T follicular helper cell (primary cell): ENCODE data around the gene ABCC9.
"Not testable (repeated sequence)": the region's sequence is repeated elsewhere in the genome, so short reads cannot be mapped to it uniquely, and the experiment has no call there.

Experiments
- DNase-seq: peaks from one replicate; pipeline ENCODE4 v3.0.0-alpha.2; 2020; ENCODE audit warnings: low read depth

The ABCC9 gene

DNA sequence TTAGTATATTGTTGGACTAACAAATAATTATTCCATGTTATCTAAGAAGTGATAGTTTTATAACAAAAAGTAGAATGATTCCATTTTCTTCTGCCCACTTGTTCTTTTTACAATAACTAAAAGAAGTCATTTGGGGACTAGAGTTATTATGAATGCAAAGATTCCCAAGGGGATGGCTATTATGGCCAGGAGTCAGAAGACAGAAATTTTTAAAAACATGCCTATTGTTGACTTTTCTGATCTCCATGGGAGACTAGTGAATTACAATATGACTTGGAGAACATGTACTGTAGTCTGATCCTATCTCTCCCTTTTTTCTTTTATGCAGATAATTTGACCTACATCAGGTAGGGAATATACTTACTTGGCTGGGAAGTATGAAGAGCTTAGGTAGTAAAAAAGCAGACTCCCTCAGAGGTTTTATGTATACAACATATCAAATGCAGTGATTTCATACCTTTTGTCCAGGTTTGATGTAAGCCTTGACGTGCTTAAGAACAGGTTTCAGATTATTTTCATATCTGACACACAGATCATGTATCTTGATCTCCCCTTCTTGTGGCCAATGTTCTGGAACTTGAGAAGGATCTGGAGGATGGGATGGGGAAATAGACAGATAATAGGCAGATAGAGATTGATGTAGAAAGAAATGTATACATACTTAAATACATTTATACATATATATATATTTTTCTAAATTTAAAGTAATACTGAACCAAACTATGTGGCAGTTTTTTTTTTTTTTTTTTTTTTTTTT, 125.7 kb downstream of the ABCC9 start:
- no peak for DNase-seq

DNA sequence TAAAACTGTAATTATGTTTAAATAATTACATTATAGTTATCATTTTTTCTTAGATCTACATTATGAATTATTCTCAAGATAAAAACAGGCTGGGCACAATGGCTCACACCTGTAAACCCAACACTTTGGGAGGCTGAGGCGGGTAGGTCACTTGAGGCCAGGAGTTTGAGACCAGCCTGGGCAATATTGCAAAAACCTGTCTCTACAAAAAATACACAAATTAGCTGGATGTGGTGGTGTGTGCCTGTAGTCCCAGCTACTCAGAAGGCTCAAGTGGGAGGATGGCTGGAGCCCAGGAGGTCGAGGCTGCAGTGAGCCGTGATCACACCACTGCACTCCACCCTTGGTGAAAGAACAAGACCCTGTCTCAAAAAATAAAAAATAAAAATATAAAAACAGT, 126.4 kb downstream of the ABCC9 start:
- DNase-seq, result no peak

DNA sequence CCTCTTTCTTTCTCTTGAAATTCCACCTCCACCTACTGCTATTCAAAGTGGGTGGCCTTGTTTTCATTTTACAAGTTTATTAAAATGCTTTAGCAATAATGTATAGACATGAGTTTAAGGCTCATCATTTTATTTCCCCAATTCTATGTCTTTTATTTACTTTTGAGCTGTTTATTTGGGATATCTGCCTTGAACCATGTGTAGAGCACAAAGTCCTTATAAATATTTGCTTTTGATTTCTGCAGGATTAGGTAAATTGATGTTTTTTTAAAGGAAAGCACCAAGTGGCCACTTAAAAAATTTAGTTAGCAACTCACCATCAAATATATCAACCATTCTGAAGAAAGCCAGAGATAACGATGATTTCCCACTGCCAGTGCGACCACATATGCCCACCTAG, 126.9 kb downstream of the ABCC9 start:
- no peak for DNase-seq

DNA sequence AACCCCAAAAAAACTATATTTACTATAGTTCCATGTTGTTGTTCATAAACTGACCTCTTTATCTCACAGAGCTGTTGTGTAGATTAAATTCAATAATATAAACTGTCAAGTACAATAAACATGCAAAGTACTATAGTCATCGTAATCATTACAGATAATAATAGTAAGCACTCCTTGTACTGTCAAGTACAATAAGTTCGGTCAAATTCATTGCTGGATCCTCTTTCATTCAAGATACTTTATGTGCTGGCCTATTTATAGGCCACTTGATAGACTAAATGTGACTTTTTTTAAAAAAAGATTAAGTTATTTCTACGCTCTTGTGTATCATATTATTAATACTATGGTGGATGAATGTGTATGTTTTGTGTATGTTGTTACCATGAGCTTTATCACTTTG, 127.5 kb downstream of the ABCC9 start:
- DNase-seq, result no peak

DNA sequence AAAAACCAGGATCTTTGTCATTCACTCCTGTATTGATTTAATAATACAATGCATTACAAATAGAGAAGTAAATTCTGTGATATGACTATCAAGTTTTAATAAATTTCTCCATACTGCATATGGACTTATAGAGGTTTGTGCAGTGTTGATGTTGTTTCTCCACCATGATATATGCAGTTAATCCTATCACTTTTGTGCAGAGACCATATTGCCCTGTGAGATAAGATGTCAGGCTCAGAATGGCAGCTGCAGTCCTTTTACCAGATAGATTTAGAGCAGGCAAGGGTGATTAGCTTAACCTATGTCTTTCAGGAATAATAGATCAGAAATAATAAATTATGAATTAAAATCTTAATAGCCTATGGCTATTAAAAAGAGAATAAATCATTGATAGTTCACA, 128.1 kb downstream of the ABCC9 start:
- no peak for DNase-seq

DNA sequence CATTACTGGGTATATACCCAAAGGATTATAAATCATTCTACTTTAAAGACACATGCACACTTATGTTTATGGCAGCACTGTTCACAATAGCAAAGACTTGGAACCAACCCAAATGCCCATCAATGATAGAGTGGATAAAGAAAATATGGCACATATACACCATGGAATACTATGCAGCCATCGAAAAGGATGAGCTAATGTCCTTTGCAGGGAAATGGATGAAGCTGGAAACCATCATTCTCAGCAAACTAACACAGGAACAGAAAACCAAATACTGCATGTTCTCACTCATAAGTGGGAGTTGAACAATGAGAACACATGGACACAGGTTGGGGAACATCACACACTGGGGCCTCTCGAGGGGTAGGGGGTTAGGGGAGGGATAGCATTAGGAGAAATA, 128.9 kb downstream of the ABCC9 start:
- not testable (repeated sequence) for DNase-seq

DNA sequence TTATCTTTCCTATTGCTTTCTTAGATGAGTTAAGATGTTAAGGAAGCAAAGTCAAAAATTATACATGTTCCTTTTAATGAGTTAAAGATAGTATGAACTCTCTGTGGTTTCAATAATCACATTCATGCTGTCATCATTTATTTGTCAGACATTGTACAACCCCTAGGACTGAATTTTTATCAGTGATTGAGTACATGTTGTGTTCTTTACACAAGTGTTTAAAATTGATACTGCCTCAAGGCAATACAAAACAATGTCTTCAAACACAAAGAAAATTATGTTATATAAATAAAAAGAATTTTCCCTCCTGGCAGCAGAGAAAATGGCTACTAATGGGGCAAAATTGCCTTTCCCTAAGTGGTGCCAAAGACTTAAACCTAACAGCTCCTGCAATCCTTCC, 132.1 kb downstream of the ABCC9 start:
- DNase-seq, result no peak

DNA sequence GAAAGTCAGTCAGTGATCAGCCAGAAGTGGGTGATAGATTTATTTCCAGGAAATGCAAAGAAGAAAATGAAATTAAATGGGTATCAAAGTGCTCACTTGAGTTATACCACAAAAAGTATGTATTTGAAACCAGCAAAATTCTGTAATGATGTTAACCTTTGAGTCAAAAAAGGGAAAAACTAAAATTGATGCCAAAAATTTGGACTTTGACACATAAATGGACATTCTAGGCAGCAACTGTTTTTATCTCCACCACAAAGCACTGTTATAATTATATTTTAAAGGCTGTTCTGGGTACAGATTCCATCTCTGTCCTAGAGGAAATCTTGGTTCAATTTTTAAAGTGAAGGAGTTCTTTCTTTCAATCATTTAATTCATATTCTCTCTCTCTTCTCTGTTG, 135.0 kb downstream of the ABCC9 start:
- DNase-seq, result no peak

DNA sequence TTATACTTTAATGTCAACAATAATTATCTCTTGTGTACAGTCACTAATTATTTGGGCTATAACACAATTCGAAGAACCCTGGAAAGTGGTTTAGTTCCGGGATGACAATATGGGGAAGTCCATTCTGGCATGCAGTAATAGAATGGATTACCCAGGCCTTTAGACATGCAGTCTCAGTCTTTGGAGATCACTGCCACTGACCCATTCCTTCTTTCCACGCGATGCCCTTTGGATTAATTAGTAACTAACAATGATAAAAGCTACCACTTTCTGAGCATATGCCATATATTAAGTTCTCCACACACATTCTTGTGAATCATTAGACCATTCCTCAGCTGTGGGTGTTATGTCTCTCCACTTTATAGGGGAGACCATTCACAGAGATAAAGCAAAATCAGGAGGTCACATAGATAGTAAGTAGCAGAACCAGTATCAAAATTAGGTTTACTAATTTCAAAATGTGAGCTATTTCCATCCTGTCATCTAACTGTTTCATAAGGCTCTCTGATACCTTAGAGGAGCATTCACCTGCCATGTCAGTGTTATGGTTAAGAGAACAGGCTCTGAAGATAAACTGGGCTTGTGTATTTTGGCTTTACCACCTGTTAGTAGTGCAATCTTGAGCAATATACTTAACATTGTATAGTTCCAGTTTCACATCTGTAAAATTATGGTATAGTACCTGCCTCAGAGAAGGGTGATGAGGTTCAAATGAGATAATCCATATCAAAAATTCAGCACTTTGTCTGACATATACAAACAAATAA, 139.5 kb downstream of the ABCC9 start:
- no peak for DNase-seq

DNA sequence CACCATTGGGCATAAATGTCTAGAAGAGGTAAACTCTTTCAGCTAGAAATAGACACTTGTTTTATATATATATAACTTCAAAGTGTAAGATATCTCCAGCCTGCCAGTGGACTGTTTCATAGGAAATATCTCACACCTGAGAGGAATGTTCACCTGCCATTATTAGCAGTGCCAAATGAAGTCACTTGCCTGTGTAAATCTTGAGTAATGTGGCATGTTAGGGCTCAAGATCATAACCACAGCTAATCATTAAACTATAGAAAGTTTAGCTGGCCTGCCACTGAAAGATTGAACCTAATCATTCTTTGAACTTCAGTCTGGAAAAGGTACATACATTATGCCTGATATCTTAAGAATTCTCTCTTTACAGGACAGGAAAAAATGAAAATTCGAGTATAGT, 141.2 kb downstream of the ABCC9 start:
- DNase-seq, result no peak

DNA sequence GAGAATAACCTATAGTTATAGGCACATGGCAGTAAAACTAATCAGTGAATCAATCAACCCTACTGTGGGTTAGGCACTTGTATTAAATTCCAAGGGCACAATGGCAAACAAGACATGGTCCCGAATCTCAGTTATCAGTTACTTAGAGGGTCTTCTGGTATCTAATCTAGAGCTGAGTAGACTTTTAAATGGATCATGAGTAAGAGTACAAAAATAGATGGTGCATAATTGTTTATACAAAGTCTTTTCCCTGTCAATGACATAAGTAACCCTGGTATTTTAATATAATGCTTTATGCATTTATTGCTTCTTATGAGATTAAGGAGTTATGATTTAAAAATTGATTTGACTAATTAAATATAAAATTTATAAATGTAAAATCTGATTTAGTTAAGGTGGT, 143.7 kb downstream of the ABCC9 start:
- no peak for DNase-seq

DNA sequence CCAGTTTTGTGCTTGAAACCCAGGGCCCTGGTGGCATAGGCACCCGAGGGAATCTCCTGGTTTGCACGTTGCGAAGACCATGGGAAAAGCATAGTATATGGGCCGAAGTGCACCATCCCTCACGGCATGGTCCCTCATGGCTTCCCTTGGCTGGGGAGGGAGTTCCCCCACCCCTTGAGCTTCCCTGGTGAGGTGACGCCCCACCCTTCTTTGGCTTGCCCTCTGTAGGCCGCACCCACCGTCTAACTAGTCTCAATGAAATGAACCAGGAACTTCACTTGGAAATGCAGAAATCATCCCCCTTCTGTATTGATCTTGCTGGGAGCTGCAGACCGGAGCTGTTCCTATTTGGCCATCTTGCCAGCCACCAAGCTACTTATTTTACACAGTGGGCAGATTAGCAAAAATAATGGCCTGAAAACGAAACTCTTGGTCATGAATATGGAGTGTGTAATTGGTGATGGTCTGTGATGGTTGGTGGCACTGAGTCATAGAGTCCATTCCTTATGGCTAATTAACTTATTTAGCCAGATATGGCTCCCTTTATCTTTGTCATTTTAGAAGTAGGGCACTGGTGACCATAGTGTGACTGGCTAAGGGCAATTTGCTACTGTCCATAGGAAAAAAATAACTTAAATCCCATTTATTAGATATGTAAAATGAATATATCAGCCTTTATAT, 145.4 kb downstream of the ABCC9 start:
- DNase-seq, result no peak

DNA sequence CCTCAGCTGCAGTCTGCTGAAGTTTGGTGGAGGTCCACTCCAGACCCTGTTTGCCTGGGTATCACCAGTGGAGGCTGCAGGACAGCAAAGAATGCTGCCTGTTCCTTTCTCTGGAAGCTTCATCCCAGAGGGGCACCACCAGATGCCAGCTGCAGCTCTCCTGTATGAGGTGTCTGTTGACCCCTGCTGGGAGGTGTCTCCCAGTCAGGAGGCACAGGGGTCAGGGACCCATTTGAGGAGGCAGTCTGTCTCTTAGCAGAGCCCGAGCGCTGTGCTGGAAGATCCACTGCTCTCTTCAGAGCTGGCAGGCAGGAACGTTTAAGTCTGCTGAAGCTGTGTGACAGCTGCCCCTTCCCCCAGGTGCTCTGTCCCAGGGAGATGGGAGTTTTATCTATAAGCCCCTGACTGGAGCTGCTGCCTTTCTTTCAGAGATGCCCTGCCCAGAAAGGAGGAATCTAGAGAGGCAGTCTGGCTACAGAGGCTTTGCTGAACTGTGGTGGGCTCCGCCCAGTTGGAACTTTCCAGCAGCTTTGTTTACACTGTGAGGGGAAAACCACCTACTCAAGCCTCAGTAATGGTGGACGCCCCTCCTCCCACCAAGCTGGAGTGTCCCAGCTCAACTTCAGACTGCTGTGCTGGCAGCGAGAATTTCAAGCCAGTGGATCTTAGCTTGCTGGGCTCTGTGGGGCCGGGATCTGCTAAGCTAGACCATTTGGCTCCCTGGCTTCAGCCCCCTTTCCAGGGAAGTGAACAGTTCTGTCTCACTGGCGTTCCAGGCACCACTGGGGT, 146.2 kb downstream of the ABCC9 start:
- not testable (repeated sequence) for DNase-seq

DNA sequence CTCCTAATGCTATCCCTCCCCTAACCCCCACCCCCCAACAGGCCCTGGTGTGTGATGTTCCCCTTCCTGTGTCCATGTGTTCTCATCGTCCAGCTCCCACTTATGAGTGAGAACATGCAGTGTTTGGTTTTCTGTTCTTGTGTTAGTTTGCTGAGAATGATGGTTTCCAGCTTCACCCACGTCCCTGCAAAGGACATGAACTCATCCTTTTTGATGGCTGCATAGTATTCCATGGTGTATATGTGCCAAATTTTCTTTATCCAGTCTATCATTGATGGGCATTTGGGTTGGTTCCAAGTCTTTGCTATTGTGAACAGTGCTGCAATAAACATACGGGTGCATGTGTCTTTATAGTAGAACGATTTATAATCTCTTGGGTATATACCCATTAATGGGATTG, 151.5 kb downstream of the ABCC9 start:
- DNase-seq, result not testable (repeated sequence)

DNA sequence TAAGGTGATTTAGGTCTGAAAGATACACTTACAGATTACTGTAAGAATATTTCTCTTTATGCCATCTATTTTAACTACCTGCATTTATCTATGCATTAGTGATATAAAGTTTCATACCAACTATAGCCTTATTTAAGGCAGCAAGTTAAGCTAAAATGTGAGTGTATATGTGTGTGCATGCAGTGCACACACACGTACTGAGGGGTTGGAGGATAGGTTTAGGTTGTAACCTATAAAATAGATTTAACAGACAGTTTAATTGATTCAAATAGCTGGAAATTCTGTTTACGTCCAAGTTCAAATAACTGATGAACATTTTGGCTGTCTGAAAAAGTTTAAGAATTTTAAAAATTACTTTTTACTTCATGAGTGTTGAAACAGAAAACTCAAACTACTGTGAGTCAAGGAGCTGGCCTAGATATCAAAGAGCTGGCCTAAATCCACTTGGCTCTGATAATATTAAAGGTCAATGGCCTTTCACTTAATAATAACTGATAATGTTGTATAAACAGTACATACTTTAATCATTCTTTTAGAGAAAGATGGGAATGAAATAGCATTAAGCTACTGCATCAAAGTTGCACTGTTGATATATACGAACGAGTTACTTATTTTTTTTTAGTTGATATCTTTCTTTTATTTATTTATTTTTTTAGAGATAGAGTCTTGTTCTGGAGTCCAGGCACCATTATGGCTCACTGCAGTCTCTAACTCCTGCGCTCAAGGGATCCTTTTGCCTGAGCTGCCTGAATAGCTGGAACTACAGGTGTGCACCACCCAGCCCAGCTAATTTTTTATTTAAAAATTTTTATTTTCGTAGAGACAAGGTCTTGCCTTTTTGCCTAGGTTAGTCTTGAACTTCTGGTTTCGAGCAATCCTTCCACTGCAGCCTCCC, 152.9 kb downstream of the ABCC9 start:
- no peak for DNase-seq

DNA sequence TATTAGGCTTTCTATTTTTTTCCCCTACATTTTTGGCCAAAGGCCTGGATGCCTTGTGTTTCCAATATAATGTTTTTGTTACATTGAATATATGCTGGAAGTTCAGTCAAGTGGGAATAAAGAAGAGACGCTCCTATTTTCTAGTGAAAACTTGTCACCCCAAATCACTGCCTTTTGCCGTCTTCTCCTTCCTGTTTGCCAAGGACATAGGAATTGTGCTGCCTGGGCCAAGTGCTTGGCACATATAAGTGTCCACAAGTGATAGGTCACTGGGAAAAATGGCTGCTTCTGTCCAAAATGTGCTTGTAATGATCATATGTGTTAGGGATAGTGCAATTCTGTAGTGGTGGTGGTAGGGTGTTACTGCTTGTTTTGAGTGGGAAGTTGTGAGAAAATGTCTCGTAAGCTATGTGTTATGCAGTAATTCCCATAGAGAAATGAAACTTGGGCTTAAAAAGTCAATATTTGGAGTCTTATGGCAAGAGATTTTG, 155.1 kb downstream of the ABCC9 start:
- no peak for DNase-seq

DNA sequence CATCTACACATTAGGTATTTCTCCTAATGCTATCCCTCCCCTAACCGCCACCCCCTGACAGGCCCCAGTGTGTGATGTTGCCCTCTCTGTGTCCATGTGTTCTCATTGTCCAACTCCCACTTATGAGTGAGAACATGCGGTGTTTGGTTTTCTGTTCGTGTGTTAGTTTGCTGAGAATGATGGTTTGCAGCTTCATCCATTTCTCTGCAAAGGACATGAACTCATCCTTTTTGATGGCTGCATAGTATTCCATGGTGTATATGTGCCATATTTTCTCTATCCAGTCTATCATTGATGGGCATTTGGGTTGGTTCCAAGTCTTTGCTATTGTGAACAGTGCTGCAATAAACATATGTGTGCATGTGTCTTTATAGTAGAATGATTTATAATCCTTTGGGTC, 158.5 kb downstream of the ABCC9 start:
- not testable (repeated sequence) for DNase-seq

DNA sequence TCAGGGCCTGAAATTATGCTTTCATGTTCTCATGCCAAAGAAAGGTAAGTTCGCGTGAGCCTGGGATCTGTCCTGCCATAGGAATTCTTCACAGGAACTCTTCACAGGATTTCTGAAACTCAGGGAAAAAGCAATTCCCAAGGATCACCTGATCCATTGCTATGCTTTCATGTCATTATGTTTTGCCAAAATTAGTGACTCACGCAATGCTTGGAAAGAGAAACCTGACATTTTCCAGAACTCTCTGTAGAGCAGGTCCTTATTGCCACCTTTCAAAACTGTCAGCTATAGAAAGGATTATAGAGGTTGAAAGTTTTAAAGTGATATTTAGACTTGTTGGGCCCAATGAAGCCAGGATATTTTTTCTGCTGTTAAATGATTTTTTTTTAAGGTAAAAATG, 160.4 kb downstream of the ABCC9 start:
- no peak for DNase-seq

DNA sequence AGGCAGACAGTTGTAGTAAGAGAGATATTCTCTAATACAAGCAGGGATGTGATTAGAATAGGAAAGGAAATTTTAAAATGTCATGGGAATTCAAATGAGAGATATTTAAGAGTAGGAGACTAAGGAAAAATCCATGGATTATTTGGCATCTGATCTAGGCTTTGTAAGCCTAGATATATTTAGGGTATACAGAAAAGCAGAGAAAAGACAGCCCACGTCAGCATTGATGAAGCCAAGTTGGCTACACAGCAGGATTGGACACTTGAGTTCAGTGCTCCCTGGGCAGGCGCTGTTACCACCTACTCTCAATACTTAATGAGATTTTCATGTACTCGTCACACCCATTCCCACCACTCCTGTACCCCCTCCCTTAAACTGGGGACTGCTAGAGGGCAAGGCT, 165.1 kb downstream of the ABCC9 start:
- DNase-seq, result no peak

DNA sequence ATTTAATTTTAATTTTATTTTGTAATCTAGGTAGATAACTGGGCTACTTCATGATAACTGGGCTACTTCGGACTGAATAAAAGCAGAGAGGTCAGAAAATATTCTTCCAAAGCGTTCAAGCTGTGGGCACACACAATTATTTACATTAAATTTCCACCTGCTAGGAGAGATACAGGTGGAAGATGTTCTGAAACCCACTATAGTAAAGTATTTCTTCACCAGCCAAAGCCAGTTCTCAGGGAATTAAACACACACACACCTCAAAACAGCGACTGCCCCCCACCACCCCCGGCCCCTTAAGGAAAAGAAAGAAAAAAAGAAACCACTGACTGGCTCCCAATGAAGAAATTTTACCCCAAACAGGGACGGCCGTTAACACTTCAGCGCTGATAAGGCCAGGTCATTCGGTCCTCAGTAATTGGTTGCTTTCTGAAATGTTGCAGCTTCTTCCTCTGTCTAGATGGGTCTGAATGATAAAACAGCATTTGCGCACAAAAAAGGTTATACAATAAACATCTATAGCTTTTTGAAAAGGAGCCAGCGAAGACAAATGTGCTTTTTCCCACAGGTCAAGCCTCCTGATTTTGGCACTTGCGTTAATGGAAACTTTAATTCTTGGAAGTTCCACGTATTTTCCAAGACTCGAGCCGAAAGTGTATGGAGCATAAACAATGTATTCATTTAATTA, 165.9 kb downstream of the ABCC9 start:
- DNase-seq, result no peak
